Suppressor macrophage (primary cell): ENCODE measurements around the gene CYB5D1.

ENCODE experiments used
- DNase-seq, 4 experiments: peaks; one replicate each; pipeline ENCODE4 v3.0.0-alpha.2; 2020 to 2022

The CYB5D1 gene

GRCh38 chr17:7844292-7845154 is 13.3 kb upstream of the CYB5D1 start:
- DNase-seq = peak; percentile 94 to 98 (median 96)

- DNase-seq = no peak
These were observed 12.3 kb upstream of the CYB5D1 start for GRCh38 chr17:7845359-7846062.

GRCh38 chr17:7846063-7846735 is 11.6 kb upstream of the CYB5D1 start:
- DNase-seq = no peak

- no peak for DNase-seq
These were observed 10.8 kb upstream of the CYB5D1 start for GRCh38 chr17:7846765-7847661.

- no peak for DNase-seq
These were observed 9.6 kb upstream of the CYB5D1 start for GRCh38 chr17:7848131-7848579.

GRCh38 chr17:7848739-7849129 is 9.1 kb upstream of the CYB5D1 start:
- DNase-seq = no peak

- DNase-seq = no peak
These were observed 8.6 kb upstream of the CYB5D1 start for GRCh38 chr17:7849130-7849750.

- no peak for DNase-seq
These were observed 7.9 kb upstream of the CYB5D1 start for GRCh38 chr17:7849751-7850504.

- DNase-seq = no peak
These were observed 6.9 kb upstream of the CYB5D1 start for GRCh38 chr17:7850701-7851437.

- DNase-seq = peak; percentile 91 to 95 (median 93)
These were observed 6.2 kb upstream of the CYB5D1 start for GRCh38 chr17:7851438-7852261.

- DNase-seq = no peak
These were observed 5.5 kb upstream of the CYB5D1 start for GRCh38 chr17:7852262-7852670.

- no peak for DNase-seq
These were observed 4.7 kb upstream of the CYB5D1 start for GRCh38 chr17:7852919-7853690.

- no peak for DNase-seq
These were observed 4.1 kb upstream of the CYB5D1 start for GRCh38 chr17:7853691-7854038.

- no peak for DNase-seq
These were observed 3.6 kb upstream of the CYB5D1 start for GRCh38 chr17:7854078-7854777.

- DNase-seq = no peak
These were observed 2.7 kb upstream of the CYB5D1 start, which contains the start of gene TMEM88 for GRCh38 chr17:7854851-7855659. Gene TMEM88, plus strand, starts transcription at chr17:7855066. Its CDS starts 9 bp downstream, at chr17:7855075.

- no peak for DNase-seq
These were observed 2.2 kb upstream of the CYB5D1 start for GRCh38 chr17:7855660-7856010.
